Neutrophil (primary cell): ENCODE data around the gene MRPL28.
"Not testable (repeated sequence)": the region's sequence is repeated elsewhere in the genome, so short reads cannot be mapped to it uniquely, and the experiment has no call there.

Source experiments
- H3K27ac ChIP-seq: fragments of 200-600 bp; sonication (generic); 2 replicates; pipeline ENCODE4 v1.5.1; 2016; ENCODE audit warnings: mild to moderate bottlenecking, moderate library complexity
- H3K27me3 ChIP-seq: fragments of 200-600 bp; sonication (generic); 2 replicates; pipeline ENCODE4 v1.6.0; 2016; ENCODE audit warnings: mild to moderate bottlenecking
- H3K36me3 ChIP-seq: fragments of 200-600 bp; sonication (generic); 2 replicates; pipeline ENCODE4 v1.5.1; 2017
- H3K4me1 ChIP-seq, 2 experiments: fragments of 200-600 bp in 1 of 2; sonication (generic) in 1 of 2; 1 replicate in 1 of 2; 2 replicates in 1 of 2; pipeline versions ENCODE4 v1.5.1 to v1.6.1; 2013 to 2016; ENCODE audit warnings: low read depth in 1 of 2, low read length in 1 of 2, mild to moderate bottlenecking in 1 of 2, moderate library complexity in 1 of 2; ENCODE audit not compliant: control insufficient read depth in 1 of 2, insufficient read depth in 1 of 2
- H3K4me3 ChIP-seq, 2 experiments: fragments of 200-600 bp in 1 of 2; sonication (generic) in 1 of 2; 1 replicate in 1 of 2; 2 replicates in 1 of 2; pipeline ENCODE4 v1.5.1; 2013 to 2016; ENCODE audit warnings: low read depth in 1 of 2, low read length in 1 of 2, mild to moderate bottlenecking in 1 of 2, moderate library complexity in 1 of 2
- H3K9me3 ChIP-seq: fragments of 200-600 bp; sonication (generic); 2 replicates; pipeline ENCODE4 v1.5.1; 2016
- CTCF ChIP-seq: fragments of 200-600 bp; sonication (generic); IDR thresholded peaks from 2 replicates; pipeline ENCODE4 v1.5.1; 2016; ENCODE audit warnings: antibody characterized with exemption

MRPL28 gene

GRCh38 chr16:340370-341091 lies 29.8 kb downstream of the MRPL28 start:
- H3K4me1 ChIP-seq, result peaks cover 77 to 95% of the 10 kb centered on the region in 2 experiments
- no peaks in the 10 kb centered on the region for H3K27me3 ChIP-seq
- peak overlapping the region in 1 of 2 experiments; percentile 42 for H3K4me3 ChIP-seq
- H3K9me3 ChIP-seq, result no peaks in the 10 kb centered on the region
- H3K36me3 ChIP-seq, result peaks cover 11% of the 10 kb centered on the region
- peak overlapping the region; percentile 76 for H3K27ac ChIP-seq
- TF ChIP-seq CTCF, result no peak

- Histone ChIP-seq H3K4me3 (peak overlapping the region; percentile 34 to 42), H3K27ac (peak overlapping the region; percentile 76), H3K27me3 (no peaks in the 10 kb centered on the region), H3K36me3 (peaks cover 3% of the 10 kb centered on the region), H3K9me3 (no peaks in the 10 kb centered on the region), H3K4me1 (peaks cover 82 to 99% of the 10 kb centered on the region in 2 experiments)
- TF ChIP-seq CTCF, result no peak
These were observed 30.7 kb downstream of the MRPL28 start for GRCh38 chr16:339680-340079.

- H3K27ac ChIP-seq, result peak overlapping the region; percentile 91
- H3K4me1 ChIP-seq, result peaks cover 76 to 97% of the 10 kb centered on the region in 2 experiments
These were observed 32.3 kb downstream of the MRPL28 start for GRCh38 chr16:337975-338575.

GRCh38 chr16:337437-337836 lies 32.9 kb downstream of the MRPL28 start:
- Histone ChIP-seq H3K27ac (peak overlapping the region; percentile 91), H3K4me1 (peaks cover 69 to 91% of the 10 kb centered on the region in 2 experiments), H3K36me3 (no peaks in the 10 kb centered on the region), H3K27me3 (no peaks in the 10 kb centered on the region), H3K9me3 (no peaks in the 10 kb centered on the region), H3K4me3 (peak overlapping the region in 1 of 2 experiments; percentile 43)
- no peak for TF ChIP-seq CTCF

More at GRCh38 chr16:337975-338575, 32.3 kb downstream of the MRPL28 start:
- Histone ChIP-seq H3K4me3 (peak overlapping the region in 1 of 2 experiments; percentile 43), H3K36me3 (no peaks in the 10 kb centered on the region), H3K9me3 (no peaks in the 10 kb centered on the region), H3K27me3 (no peaks in the 10 kb centered on the region)
- TF ChIP-seq CTCF, result no peak

GRCh38 chr16:336269-336668 lies 34.1 kb downstream of the MRPL28 start:
- peak; percentile 20 for TF ChIP-seq CTCF
- peak overlapping the region; percentile 42 to 43 for H3K4me3 ChIP-seq
- H3K27me3 ChIP-seq, result no peaks in the 10 kb centered on the region
- no peaks in the 10 kb centered on the region for H3K36me3 ChIP-seq
- no peaks in the 10 kb centered on the region for H3K9me3 ChIP-seq
- peaks cover 75 to 87% of the 10 kb centered on the region in 2 experiments for H3K4me1 ChIP-seq
- peak overlapping the region; percentile 91 for H3K27ac ChIP-seq

GRCh38 chr16:334861-335632 lies 35.3 kb downstream of the MRPL28 start:
- not testable (repeated sequence) for H3K9me3 ChIP-seq, H3K36me3 ChIP-seq, H3K27me3 ChIP-seq, H3K4me3 ChIP-seq
- H3K4me1 ChIP-seq, result peaks cover 74 to 75% of the 10 kb centered on the region in 2 experiments
- H3K27ac ChIP-seq, result peak overlapping the region; percentile 91

- H3K27me3 ChIP-seq, H3K9me3 ChIP-seq, H3K27ac ChIP-seq, H3K4me3 ChIP-seq, H3K36me3 ChIP-seq: not testable (repeated sequence)
- peaks cover 67 to 68% of the 10 kb centered on the region in 2 experiments for H3K4me1 ChIP-seq
These were observed 36.0 kb downstream of the MRPL28 start for GRCh38 chr16:334164-334832.
